A549 (cell line): ENCODE results near the gene ITIH3. TPM values are rescaled to one million over a fixed set of nuclear protein-coding genes. Genes with fewer than 3 reads are reported as not detected.

Experiments
- ATAC-seq, 2 experiments: fragments of 200-7000 bp in 1 of 2; fragments of >200 bp in 1 of 2; cut with Nextera tagmentation in 1 of 2; cut with Tn5 transposase in 1 of 2; 3 replicates each; pipeline versions ENCODE4 v1.8.0 to v1.9.1; 2018 to 2020; ENCODE audit warnings: mild to moderate bottlenecking in 1 of 2, moderate library complexity in 1 of 2
- CTCF ChIA-PET: fragments of 300-600 bp; sonication (Branson Sonifier 250); formaldehyde crosslinking; extraction: SDS; loops from one replicate; lab custom pipeline; 2021; ENCODE audit warnings: antibody characterized with exemption, inconsistent platforms; lab: Yijun Ruan, JAX
- POLR2A ChIA-PET: fragments of 350-600 bp; formaldehyde crosslinking; extraction: SDS; loops from one replicate; lab custom pipeline; 2021; ENCODE audit warnings: antibody characterized with exemption, inconsistent platforms; lab: Yijun Ruan, JAX
- DNase-seq, 2 experiments: peaks; one replicate each; pipeline versions ENCODE4 v3.0.0 to v3.0.0-alpha.2; 2011 to 2016; ENCODE audit warnings: low read depth in 1 of 2, low spot score in 1 of 2
- FAIRE-seq: peaks from 2 replicates; lab custom pipeline; 2011; peaks lifted over from hg19 to GRCh38; lab: Jason Lieb, UNC
- H3K27ac ChIP-seq, 2 experiments: fragments of >200 bp; sonication (Bioruptor Twin); formaldehyde crosslinking; 3 replicates each; pipeline ENCODE4 v1.5.1; 2016 to 2017
- H3K4me1 ChIP-seq: fragments of >200 bp; sonication (Bioruptor Twin); formaldehyde crosslinking; 3 replicates; pipeline ENCODE4 v1.6.1; 2016
- H3K4me2 ChIP-seq: fragments of >200 bp; sonication (Bioruptor Twin); formaldehyde crosslinking; 3 replicates; pipeline ENCODE4 v1.6.1; 2016
- H3K4me3 ChIP-seq: fragments of >200 bp; sonication (Bioruptor Twin); formaldehyde crosslinking; 3 replicates; pipeline ENCODE4 v1.5.1; 2016
- H3K9me3 ChIP-seq: fragments of >200 bp; sonication (Bioruptor Twin); formaldehyde crosslinking; 3 replicates; pipeline ENCODE4 v1.6.1; 2016
- BHLHE40 ChIP-seq: IDR thresholded peaks from 2 replicates; pipeline ENCODE4 v1.6.1; 2012; ENCODE audit warnings: low read depth, low read length, inconsistent platforms
- CBX8 ChIP-seq: fragments of 200-600 bp; sonication (generic); IDR thresholded peaks from 2 replicates; pipeline ENCODE4 v1.6.1; 2016
- CHD4 ChIP-seq: fragments of 200-600 bp; sonication (generic); IDR thresholded peaks from 2 replicates; pipeline ENCODE4 v1.6.1; 2016; ENCODE audit warnings: antibody characterized with exemption, mild to moderate bottlenecking, borderline replicate concordance
- EHMT2 ChIP-seq: fragments of 200-600 bp; sonication (generic); IDR thresholded peaks from 2 replicates; pipeline ENCODE4 v1.6.1; 2016; ENCODE audit warnings: antibody characterized with exemption, low read depth, mild to moderate bottlenecking, moderate library complexity
- ESRRA ChIP-seq: fragments of 150-350 bp; IDR thresholded peaks from 2 replicates; pipeline ENCODE4 v1.6.1; 2014; ENCODE audit warnings: mild to moderate bottlenecking, low read length, borderline replicate concordance
- HEYL ChIP-seq: fragments of 250-450 bp; sonication (Bioruptor Pico); IDR thresholded peaks from 2 replicates; pipeline ENCODE4 v1.8.0; 2021; ENCODE audit warnings: mild to moderate bottlenecking, moderate library complexity
- JUN ChIP-seq, 2 experiments: fragments of >200 bp; sonication (Bioruptor Twin); formaldehyde crosslinking; IDR thresholded peaks; 2 replicates in 1 of 2; 3 replicates in 1 of 2; pipeline ENCODE4 v1.6.1; 2016 to 2017
- KDM5A ChIP-seq: fragments of 200-600 bp; sonication (generic); IDR thresholded peaks from 2 replicates; pipeline ENCODE4 v1.6.1; 2016; ENCODE audit warnings: antibody characterized with exemption, mild to moderate bottlenecking
- POLR2A ChIP-seq: IDR thresholded peaks from 2 replicates; pipeline ENCODE4 v1.6.1; 2012; ENCODE audit warnings: mild to moderate bottlenecking, low read length
- RARB ChIP-seq: fragments of 250-450 bp; sonication (Bioruptor Pico); IDR thresholded peaks from 2 replicates; pipeline ENCODE4 v1.8.0; 2021; ENCODE audit warnings: mild to moderate bottlenecking, moderate library complexity
- RFX5 ChIP-seq: fragments of 450-650 bp; IDR thresholded peaks from 2 replicates; pipeline ENCODE4 v1.7.1; 2014; ENCODE audit warnings: antibody characterized with exemption, mild to moderate bottlenecking, moderate library complexity
- ZSCAN20 ChIP-seq: fragments of 250-450 bp; sonication (Bioruptor Pico); IDR thresholded peaks from 2 replicates; pipeline ENCODE4 v1.8.0; 2022; ENCODE audit warnings: mild to moderate bottlenecking, moderate library complexity
- WGBS: methylation state at CpG from one replicate; pipeline ENCODE4 v1.1.6; 2017; ENCODE audit errors: missing lambda C conversion rate; 5-methylcytosine and 5-hydroxymethylcytosine counted together
- polyA plus RNA-seq, 4 experiments: library from polyadenylated mRNA; depleted of rRNA in 3 of 4; stranded (reverse); fragments of >200 nt; fragmentation: RNase III in 1 of 4; extraction: RNeasy Plus Mini Kit Qiagen cat#74134 plus additional on column Dnase treatment in 1 of 4; gene quantifications; 2 replicates in 3 of 4; 3 replicates in 1 of 4; pipeline ENCODE4 v1.2.3, GENCODE V29; 2011 to 2017
- small RNA-seq, 6 experiments: library from RNA; depleted of rRNA; stranded (forward); fragments of <200 nt; gene quantifications; one replicate each; pipeline ENCODE3, GENCODE V24; 2012
- TF ChIP-seq, protein P1 (sequence below): fragments of 200-600 bp; sonication (generic); IDR thresholded peaks from 2 replicates; pipeline ENCODE4 v1.6.1; 2016; ENCODE audit warnings: antibody characterized with exemption, mild to moderate bottlenecking, moderate library complexity

The ITIH3 gene
- polyA plus RNA-seq, 2 of the 4 experiments (the other 2 are of a cell fraction), result 0.09 TPM; not detected in 1

DNA sequence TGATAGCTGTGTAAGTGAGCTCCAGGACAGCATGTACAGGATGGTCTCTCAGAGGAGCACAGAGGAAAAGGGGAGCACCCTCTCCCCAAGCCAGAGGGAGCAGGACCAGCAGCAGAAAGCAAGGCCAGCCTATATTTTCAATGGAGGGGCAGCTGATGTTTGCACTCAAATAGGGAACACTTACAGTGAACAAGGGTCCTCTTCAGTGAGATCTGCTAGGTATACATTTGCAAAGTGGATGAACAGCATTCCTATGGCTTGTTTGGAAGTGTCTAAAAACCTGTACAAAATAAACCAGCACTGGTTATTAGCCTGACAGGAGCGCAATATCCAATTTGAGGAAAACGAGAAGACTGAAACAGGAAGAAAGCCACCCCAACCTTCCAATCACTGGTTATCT is 57.8 kb downstream of the ITIH3 start (continued):
- TF ChIP-seq ESRRA (no peak), CHD4 (no peak), RFX5 (no peak), HEYL (CRISPR knock-in tag) (no peak), BHLHE40 (no peak), EHMT2 (no peak)

GRCh38 chr3:52854013-52854412 is 59.4 kb downstream of the ITIH3 start:
- H3K4me1 ChIP-seq, result no peaks in the 10 kb centered on the region
- DNase-seq (no peak), ATAC-seq (no peak), FAIRE-seq (no peak)
- ChIA-PET POLR2A (no interaction called here), CTCF (interaction anchor here (1.2 to 4.4 kb wide), 4 partner anchors 13 to 342 kb away, joined by 3 to 31 read pairs (median 6); no protein-coding TSS in a partner anchor)
- WGBS, result 83% methylated on average over 2 of the region's 2 CpGs
- H3K4me3 ChIP-seq, result no peak overlapping the region
- no peak overlapping the region for H3K27ac ChIP-seq
- H3K9me3 ChIP-seq, result no peaks in the 10 kb centered on the region
- H3K4me2 ChIP-seq, result no peak overlapping the region
- TF ChIP-seq, protein P1, sequence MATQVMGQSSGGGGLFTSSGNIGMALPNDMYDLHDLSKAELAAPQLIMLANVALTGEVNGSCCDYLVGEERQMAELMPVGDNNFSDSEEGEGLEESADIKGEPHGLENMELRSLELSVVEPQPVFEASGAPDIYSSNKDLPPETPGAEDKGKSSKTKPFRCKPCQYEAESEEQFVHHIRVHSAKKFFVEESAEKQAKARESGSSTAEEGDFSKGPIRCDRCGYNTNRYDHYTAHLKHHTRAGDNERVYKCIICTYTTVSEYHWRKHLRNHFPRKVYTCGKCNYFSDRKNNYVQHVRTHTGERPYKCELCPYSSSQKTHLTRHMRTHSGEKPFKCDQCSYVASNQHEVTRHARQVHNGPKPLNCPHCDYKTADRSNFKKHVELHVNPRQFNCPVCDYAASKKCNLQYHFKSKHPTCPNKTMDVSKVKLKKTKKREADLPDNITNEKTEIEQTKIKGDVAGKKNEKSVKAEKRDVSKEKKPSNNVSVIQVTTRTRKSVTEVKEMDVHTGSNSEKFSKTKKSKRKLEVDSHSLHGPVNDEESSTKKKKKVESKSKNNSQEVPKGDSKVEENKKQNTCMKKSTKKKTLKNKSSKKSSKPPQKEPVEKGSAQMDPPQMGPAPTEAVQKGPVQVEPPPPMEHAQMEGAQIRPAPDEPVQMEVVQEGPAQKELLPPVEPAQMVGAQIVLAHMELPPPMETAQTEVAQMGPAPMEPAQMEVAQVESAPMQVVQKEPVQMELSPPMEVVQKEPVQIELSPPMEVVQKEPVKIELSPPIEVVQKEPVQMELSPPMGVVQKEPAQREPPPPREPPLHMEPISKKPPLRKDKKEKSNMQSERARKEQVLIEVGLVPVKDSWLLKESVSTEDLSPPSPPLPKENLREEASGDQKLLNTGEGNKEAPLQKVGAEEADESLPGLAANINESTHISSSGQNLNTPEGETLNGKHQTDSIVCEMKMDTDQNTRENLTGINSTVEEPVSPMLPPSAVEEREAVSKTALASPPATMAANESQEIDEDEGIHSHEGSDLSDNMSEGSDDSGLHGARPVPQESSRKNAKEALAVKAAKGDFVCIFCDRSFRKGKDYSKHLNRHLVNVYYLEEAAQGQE, result peak; percentile 76
- TF ChIP-seq RARB (CRISPR knock-in tag), result no peak

DNA sequence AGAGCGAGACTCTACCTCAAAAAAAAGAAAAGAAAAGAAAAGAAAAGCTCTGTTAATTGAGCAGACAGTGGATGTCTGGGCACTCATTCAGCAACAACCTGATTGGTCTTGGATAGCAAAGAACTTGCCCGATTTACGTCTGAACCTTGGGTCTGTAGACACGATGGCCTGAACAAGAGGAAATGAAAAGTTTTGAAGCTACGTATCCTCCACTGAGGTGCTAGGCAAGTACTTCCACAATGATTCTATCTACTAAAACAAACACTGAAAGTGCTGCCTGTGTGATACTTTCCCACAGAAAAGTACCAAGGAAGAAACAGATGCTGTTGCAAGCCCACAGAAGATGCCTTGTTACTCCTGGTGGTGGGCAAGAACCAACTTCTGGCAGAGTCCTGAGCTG is 62.1 kb downstream of the ITIH3 start:
- Histone ChIP-seq H3K9me3 (no peaks in the 10 kb centered on the region), H3K4me3 (no peak overlapping the region), H3K4me2 (no peak overlapping the region), H3K4me1 (no peaks in the 10 kb centered on the region), H3K27ac (no peak overlapping the region)
- FAIRE-seq, result no peak
- TF ChIP-seq ZSCAN20 (CRISPR knock-in tag), result no peak
- no peak for DNase-seq
- CTCF ChIA-PET, result interaction anchor here (1.0 to 1.1 kb wide), 2 partner anchors 18 to 215 kb away, joined by 3 to 4 read pairs; no protein-coding TSS in a partner anchor
- POLR2A ChIA-PET, result no interaction called here
- 95% methylated on average over 5 of the region's 5 CpGs for WGBS
- no peak for ATAC-seq

DNA sequence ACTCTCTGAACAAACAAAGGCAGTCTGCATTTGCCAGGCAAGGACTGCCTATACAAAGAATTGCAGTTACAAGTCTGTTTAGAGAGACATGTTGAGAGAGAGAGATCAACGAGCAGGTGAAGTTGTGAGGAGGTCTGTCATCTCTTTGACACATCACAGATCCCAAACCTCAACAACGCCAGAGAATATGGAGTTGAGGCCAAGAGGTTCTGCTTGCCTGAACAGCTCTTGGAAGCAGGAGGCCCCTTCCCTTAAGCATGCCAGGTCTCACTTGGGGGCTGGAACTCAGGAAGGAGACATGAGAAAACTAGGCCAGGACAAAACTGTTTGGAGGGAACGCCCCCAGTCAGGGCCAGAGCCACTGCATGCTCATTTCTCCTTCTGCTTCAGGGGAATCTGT is 62.5 kb downstream of the ITIH3 start:
- TF ChIP-seq POLR2A, result no peak
- TF ChIP-seq KDM5A, result no peak
- no peak for TF ChIP-seq JUN (IDR thresholded peaks at IDR 0.05)
- TF ChIP-seq ESRRA, result no peak
- no peak for TF ChIP-seq CBX8
- no peak for TF ChIP-seq ZSCAN20 (CRISPR knock-in tag)
- TF ChIP-seq BHLHE40, result no peak
- TF ChIP-seq, all 56 proteins: peak for 0
- 76% methylated on average over 3 of the region's 3 CpGs for WGBS
- CTCF ChIA-PET, result interaction anchor here (1.1 kb wide), 1 partner anchor 215 kb away, joined by 3 read pairs; no protein-coding TSS in a partner anchor

GRCh38 chr3:52857864-52858263 is 63.3 kb downstream of the ITIH3 start:
- Histone ChIP-seq H3K4me2 (no peak overlapping the region), H3K27ac (no peak overlapping the region), H3K9me3 (no peaks in the 10 kb centered on the region)
- CTCF ChIA-PET, result no interaction called here
- TF ChIP-seq KDM5A, result no peak
- TF ChIP-seq, all 56 proteins: peak for 0
- WGBS, result 90% methylated on average over 5 of the region's 5 CpGs
- ATAC-seq (no peak), FAIRE-seq (no peak), DNase-seq (no peak)
- Histone ChIP-seq H3K4me1 (no peaks in the 10 kb centered on the region), H3K4me3 (no peak overlapping the region)
- POLR2A ChIA-PET, result no interaction called here

More for the DNA sequence above, 62.5 kb downstream of the ITIH3 start:
- FAIRE-seq (no peak), ATAC-seq (no peak), DNase-seq (no peak)
- Histone ChIP-seq H3K4me1 (no peaks in the 10 kb centered on the region), H3K4me3 (no peak overlapping the region), H3K4me2 (no peak overlapping the region), H3K9me3 (no peaks in the 10 kb centered on the region), H3K27ac (no peak overlapping the region)
- POLR2A ChIA-PET, result no interaction called here

Small RNA genes within 50 kb of the gene (small RNA-seq; reads per million reads assigned to genes)
- gene MIR8064 (0 reads per million in 6 experiments), gene MUSTN1 (0 reads per million in 6 experiments)

Other genes with a start within 250 kb of the ITIH3 start
- gene PBRM1, start 108.9 kb upstream of the ITIH3 start, polyA plus RNA-seq (2011; rRNA removed), result 21.6 and 24.9 TPM in 2 replicates
- gene PBRM1, start 108.9 kb upstream of the ITIH3 start, polyA plus RNA-seq (2017; fragmentation: RNase III; extraction: RNeasy Plus Mini Kit Qiagen cat#74134 plus additional on column Dnase treatment), result 15.0 to 16.7 TPM (median 15.4 TPM) in 3 replicates
- 125 and 139 TPM in 2 replicates for gene GNL3, start 108.8 kb upstream of the ITIH3 start, polyA plus RNA-seq (2011; rRNA removed)
- gene GNL3, start 108.8 kb upstream of the ITIH3 start, polyA plus RNA-seq (2017; fragmentation: RNase III; extraction: RNeasy Plus Mini Kit Qiagen cat#74134 plus additional on column Dnase treatment), result 123 to 146 TPM (median 125 TPM) in 3 replicates
- gene GLT8D1, start 89.0 kb upstream of the ITIH3 start, polyA plus RNA-seq (2011; rRNA removed), result 58.5 and 74.9 TPM in 2 replicates
- 37.3 to 40.2 TPM (median 37.8 TPM) in 3 replicates for gene GLT8D1, start 89.0 kb upstream of the ITIH3 start, polyA plus RNA-seq (2017; fragmentation: RNase III; extraction: RNeasy Plus Mini Kit Qiagen cat#74134 plus additional on column Dnase treatment)
- 140 and 180 TPM in 2 replicates for gene SPCS1, start 88.7 kb upstream of the ITIH3 start, polyA plus RNA-seq (2011; rRNA removed)
- 181 to 184 TPM (median 183 TPM) in 3 replicates for gene SPCS1, start 88.7 kb upstream of the ITIH3 start, polyA plus RNA-seq (2017; fragmentation: RNase III; extraction: RNeasy Plus Mini Kit Qiagen cat#74134 plus additional on column Dnase treatment)
- gene NEK4, start 23.9 kb upstream of the ITIH3 start, polyA plus RNA-seq (2011; rRNA removed), result 19.4 and 20.2 TPM in 2 replicates
- gene NEK4, start 23.9 kb upstream of the ITIH3 start, polyA plus RNA-seq (2017; fragmentation: RNase III; extraction: RNeasy Plus Mini Kit Qiagen cat#74134 plus additional on column Dnase treatment), result 11.4 to 12.1 TPM (median 11.4 TPM) in 3 replicates
- not detected in 2 replicates for gene ITIH1, start 17.2 kb upstream of the ITIH3 start, polyA plus RNA-seq (2011; rRNA removed)
- gene ITIH1, start 17.2 kb upstream of the ITIH3 start, polyA plus RNA-seq (2017; fragmentation: RNase III; extraction: RNeasy Plus Mini Kit Qiagen cat#74134 plus additional on column Dnase treatment), result not detected in 3 replicates
- gene ITIH4, start 35.9 kb downstream of the ITIH3 start, polyA plus RNA-seq (2011; rRNA removed), result 0.79 and 0.88 TPM in 2 replicates
- gene ITIH4, start 35.9 kb downstream of the ITIH3 start, polyA plus RNA-seq (2017; fragmentation: RNase III; extraction: RNeasy Plus Mini Kit Qiagen cat#74134 plus additional on column Dnase treatment), result 0.79 to 1.3 TPM (median 0.89 TPM) in 3 replicates
- gene MUSTN1, start 40.2 kb downstream of the ITIH3 start, polyA plus RNA-seq (2011; rRNA removed), result not detected in 2 replicates
- not detected in 3 replicates for gene MUSTN1, start 40.2 kb downstream of the ITIH3 start, polyA plus RNA-seq (2017; fragmentation: RNase III; extraction: RNeasy Plus Mini Kit Qiagen cat#74134 plus additional on column Dnase treatment)
- 5.0 and 5.2 TPM in 2 replicates for gene STIMATE, start 102.8 kb downstream of the ITIH3 start, polyA plus RNA-seq (2011; rRNA removed)
- 5.5 to 7.6 TPM (median 7.2 TPM) in 3 replicates for gene STIMATE, start 102.8 kb downstream of the ITIH3 start, polyA plus RNA-seq (2017; fragmentation: RNase III; extraction: RNeasy Plus Mini Kit Qiagen cat#74134 plus additional on column Dnase treatment)